ENCODE measurements around the gene EXOC3L4. TPM values are rescaled to one million over a fixed set of nuclear protein-coding genes. Genes with fewer than 3 reads are reported as not detected.

EXOC3L4 gene
- total RNA-seq, 1 donor from 2014 or later, result not detected

DNA sequence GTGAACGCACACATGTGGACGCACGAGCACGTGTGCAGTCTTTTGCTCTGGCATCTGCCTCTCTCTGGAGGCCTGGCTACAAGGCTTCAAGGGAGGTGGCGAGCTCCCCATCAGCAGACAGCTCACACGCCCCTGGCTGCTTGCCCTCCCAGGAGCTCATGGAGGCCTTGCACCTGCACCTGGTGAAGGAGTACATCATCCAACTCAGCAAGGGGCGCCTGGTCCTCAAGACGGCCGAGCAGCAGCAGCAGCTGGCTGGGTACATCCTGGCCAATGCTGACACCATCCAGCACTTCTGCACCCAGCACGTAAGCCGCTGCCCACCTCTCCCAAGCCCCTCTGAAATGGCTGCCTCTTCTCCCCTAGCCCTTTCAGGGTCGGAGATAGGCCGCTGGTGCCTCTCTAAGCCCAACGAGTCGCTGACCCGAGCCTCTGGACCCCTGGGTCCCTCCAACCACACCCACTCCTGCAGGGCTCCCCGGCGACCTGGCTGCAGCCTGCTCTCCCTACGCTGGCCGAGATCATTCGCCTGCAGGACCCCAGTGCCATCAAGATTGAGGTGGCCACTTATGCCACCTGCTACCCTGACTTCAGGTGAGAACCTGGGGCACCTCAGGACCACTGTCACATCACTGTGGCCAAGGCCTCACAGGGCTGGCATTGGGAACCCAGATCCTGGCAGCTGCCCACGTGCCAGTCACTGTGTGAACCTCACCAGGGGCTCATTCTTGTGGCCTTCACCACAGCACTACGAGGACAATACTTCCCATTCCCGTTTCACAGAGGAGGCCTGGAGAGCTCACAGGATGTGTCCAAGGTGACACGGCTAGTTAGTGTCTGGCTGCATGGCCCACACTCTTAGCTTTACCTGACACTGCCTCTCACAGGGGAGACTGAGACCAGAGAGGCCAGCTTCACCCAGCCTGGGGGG is 39.0 kb downstream of the EXOC3L4 start:
- Histone ChIP-seq H3K9me3 (no peaks in the 10 kb centered on the region), H3K36me3 (peaks cover 8 to 11% of the 10 kb centered on the region in 2 donors), H3K27ac (no peak overlapping the region), H3K4me1 (no peaks in the 10 kb centered on the region), H3K4me3 (no peak overlapping the region), H3K27me3 (no peaks in the 10 kb centered on the region)
- TF ChIP-seq, protein P1, sequence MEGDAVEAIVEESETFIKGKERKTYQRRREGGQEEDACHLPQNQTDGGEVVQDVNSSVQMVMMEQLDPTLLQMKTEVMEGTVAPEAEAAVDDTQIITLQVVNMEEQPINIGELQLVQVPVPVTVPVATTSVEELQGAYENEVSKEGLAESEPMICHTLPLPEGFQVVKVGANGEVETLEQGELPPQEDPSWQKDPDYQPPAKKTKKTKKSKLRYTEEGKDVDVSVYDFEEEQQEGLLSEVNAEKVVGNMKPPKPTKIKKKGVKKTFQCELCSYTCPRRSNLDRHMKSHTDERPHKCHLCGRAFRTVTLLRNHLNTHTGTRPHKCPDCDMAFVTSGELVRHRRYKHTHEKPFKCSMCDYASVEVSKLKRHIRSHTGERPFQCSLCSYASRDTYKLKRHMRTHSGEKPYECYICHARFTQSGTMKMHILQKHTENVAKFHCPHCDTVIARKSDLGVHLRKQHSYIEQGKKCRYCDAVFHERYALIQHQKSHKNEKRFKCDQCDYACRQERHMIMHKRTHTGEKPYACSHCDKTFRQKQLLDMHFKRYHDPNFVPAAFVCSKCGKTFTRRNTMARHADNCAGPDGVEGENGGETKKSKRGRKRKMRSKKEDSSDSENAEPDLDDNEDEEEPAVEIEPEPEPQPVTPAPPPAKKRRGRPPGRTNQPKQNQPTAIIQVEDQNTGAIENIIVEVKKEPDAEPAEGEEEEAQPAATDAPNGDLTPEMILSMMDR (IDR thresholded peaks at IDR 0.05), result no peak
- intact Hi-C loops (cut with DNase I), result no loop called here
- no peak for DNase-seq (ENCODE audit: low spot score in 2 of 2)

DNA sequence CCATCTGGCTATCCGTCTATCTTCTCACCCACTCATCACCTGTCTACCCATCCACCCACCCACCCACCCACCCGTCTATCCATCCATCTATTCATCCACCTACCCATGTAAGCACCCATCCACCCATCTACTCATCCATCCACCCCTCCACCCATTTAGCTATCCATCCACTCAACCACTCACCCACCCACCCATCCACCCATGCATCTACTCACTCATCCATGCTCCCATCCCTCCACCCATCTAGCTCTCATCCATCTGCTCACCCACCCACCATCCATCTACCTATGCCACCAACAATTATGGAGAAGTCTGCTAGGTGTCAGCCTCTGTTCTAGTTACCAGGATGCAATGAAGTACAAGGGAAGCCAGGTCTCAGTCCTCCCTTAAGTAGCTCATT is 39.9 kb downstream of the EXOC3L4 start:
- Histone ChIP-seq H3K27me3 (peaks cover 3% of the 10 kb centered on the region), H3K9me3 (no peaks in the 10 kb centered on the region), H3K36me3 (peaks cover 8 to 11% of the 10 kb centered on the region in 2 donors), H3K4me1 (no peaks in the 10 kb centered on the region), H3K4me3 (no peak overlapping the region), H3K27ac (no peak overlapping the region)
- TF ChIP-seq, protein P1 (IDR thresholded peaks at IDR 0.05), result no peak
- DNase-seq (ENCODE audit: low spot score in 2 of 2), result no peak
- intact Hi-C loops (cut with DNase I), result no loop called here

DNA sequence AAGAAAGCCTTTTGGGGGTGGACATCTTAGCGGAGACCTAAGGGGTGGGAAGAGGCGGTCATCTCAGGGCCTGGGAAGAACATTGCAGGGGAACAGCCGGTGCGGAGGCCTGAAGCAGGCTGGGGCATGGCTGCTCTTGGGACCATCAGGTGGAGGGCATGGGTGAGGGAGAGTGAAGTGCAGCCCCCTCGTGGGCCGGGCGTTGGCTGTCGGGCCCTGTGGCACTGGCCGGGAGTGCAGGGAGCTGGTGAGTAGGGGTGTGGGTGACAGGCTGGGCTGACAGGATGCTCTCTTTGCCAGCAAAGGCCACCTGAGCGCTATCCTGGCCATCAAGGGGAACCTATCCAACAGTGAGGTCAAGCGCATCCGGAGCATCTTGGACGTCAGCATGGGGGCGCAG is 40.4 kb downstream of the EXOC3L4 start:
- Histone ChIP-seq H3K4me1 (no peaks in the 10 kb centered on the region), H3K4me3 (no peak overlapping the region), H3K9me3 (no peaks in the 10 kb centered on the region), H3K36me3 (peaks cover 8 to 11% of the 10 kb centered on the region in 2 donors), H3K27me3 (peaks cover 3% of the 10 kb centered on the region), H3K27ac (no peak overlapping the region)
- DNase-seq (ENCODE audit: low spot score in 2 of 2), result no peak
- TF ChIP-seq, protein P1 (IDR thresholded peaks at IDR 0.05), result no peak
- intact Hi-C loops (cut with DNase I), result no loop called here

DNA sequence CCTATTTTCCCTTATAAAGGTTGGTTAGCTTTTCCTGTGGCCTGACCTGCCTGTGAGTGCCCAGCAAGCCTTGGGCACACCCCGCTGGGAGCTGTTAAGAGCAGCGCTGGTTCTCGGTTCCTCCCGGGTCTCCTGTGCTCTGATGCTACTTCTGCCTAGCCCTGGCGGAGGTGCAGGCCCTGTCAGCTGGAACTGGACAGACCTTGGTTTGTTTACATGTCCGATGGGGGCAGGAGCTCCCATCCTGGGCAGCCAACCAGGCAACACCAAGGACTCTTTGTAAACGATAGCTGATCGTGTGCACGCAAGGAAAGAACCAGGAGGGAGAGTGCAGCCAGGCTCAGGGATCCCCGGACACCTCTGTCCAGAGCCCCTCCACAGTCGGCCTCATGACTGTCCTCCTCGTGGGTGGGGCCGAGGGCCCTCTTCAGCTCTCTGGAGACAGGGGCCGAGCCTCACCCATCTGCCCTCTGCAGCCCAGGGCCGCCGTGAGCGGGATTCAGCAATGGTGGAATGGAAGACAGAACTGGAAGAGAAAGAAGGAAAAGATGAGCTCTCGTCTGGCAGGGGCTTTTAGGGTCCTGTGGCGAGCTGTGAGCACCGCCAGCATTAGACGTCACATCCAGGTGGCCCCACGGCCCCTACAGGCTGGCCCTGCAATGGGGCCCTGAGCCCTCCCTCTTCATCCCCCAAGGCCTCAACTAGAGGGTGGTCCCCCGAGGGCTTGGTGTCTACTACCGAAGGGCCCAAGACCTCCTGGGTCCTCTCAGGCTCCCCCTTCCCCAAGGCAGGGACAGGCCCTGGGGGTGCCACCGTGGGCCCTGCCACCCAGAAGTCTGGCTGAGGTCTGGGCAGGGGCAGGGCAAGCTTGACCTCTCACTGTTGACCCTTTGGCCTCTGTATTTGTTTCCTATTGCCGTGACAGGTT is 41.1 kb downstream of the EXOC3L4 start:
- intact Hi-C loops (cut with DNase I), result no loop called here
- peaks cover 8 to 11% of the 10 kb centered on the region in 2 donors for H3K36me3 ChIP-seq
- no peaks in the 10 kb centered on the region for H3K9me3 ChIP-seq
- no peaks in the 10 kb centered on the region for H3K4me1 ChIP-seq
- H3K4me3 ChIP-seq, result no peak overlapping the region
- no peak for DNase-seq (ENCODE audit: low spot score in 2 of 2)
- TF ChIP-seq, protein P1 (IDR thresholded peaks at IDR 0.05), result no peak
- H3K27ac ChIP-seq, result no peak overlapping the region
- H3K27me3 ChIP-seq, result peaks cover 3% of the 10 kb centered on the region

DNA sequence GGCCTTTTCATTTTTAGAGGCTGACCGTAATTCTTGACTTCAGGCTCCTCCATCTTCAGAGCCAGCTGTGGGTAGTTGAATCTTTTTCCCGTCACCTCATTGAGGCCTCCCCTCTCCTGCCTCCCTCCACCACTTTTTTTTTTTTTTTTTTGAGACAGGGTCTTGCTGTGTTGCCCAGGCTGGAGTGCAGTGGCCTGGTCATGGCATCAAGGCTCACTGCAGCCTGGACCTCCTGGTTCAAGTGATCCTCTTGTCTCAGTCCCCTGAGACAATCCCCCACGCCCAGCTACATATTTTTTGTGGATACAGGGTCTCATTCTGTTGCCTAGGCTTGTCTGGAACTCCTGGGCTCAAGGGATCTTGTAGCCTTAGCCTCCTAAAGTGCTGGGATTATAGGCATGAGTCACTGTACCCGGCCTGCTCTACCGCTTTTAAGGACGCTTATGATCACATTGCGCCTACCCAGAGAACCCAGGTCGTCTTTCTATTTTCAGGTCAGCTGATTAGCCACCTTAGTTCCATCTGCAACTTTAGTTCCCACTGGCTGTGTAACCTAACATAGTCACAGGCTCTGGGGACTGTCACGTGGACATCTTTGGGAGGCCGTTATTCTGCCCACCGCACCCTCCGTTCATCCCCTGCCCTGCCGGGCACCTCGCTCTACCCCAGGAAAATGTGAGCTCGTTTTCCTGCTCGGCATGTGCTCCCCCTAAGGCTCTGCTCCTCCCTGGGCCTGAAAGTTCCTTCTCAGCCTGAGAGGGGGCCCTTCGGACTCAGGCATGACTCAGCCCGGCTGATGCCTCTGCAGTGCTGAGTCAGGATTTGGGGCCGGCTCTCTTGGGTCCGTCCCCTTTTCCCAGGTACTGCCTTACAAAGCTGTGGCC is 42.1 kb downstream of the EXOC3L4 start:
- H3K27me3 ChIP-seq, result peaks cover 3% of the 10 kb centered on the region
- H3K36me3 ChIP-seq, result peaks cover 8 to 11% of the 10 kb centered on the region in 2 donors
- H3K4me1 ChIP-seq, result no peaks in the 10 kb centered on the region
- no peak overlapping the region for H3K27ac ChIP-seq
- TF ChIP-seq, protein P1 (IDR thresholded peaks at IDR 0.05), result no peak
- intact Hi-C loops (cut with DNase I), result no loop called here
- no peak for DNase-seq (ENCODE audit: low spot score in 2 of 2)
- H3K9me3 ChIP-seq, result no peaks in the 10 kb centered on the region
- no peak overlapping the region for H3K4me3 ChIP-seq

Measured in ascending aorta (tissue), 2 donors.